OCI-LY3 (cell line): ENCODE data around the gene SLC13A3.

Source experiments
- H2AFZ ChIP-seq: fragments of 200-600, 300-600 bp; shearing (Covaris generic); 2 replicates; pipeline ENCODE4 v1.6.0; 2014; ENCODE audit warnings: antibody characterized with exemption, low read depth, low read length
- H3K27ac ChIP-seq: fragments of 200-600, 300-600 bp; sonication (generic); 2 replicates; pipeline ENCODE4 v1.5.1; 2014; ENCODE audit warnings: mild to moderate bottlenecking, low read length, moderate library complexity, mixed read lengths
- H3K27me3 ChIP-seq: fragments of 200-600, 300-600 bp; sonication (generic); 2 replicates; pipeline ENCODE4 v1.6.1; 2014; ENCODE audit warnings: low read depth, low read length, mixed read lengths
- H3K36me3 ChIP-seq: fragments of 200-600, 300-600 bp; sonication (generic); replicated peaks from 2 replicates; pipeline ENCODE3; 2014; ENCODE audit warnings: low read depth, low read length, mixed read lengths
- H3K4me1 ChIP-seq: fragments of 300-600, 200-600 bp; sonication (generic); 2 replicates; pipeline ENCODE4 v1.6.1; 2014; ENCODE audit warnings: low read length, mixed read lengths
- H3K4me2 ChIP-seq: fragments of 200-600, 300-600 bp; sonication (generic); 2 replicates; pipeline ENCODE4 v1.6.1; 2014; ENCODE audit warnings: low read length, mixed read lengths
- H3K4me3 ChIP-seq: fragments of 300-600, 200-600 bp; sonication (generic); 2 replicates; pipeline ENCODE4 v1.5.1; 2014; ENCODE audit warnings: antibody characterized with exemption, mild to moderate bottlenecking, low read length, moderate library complexity
- H3K79me2 ChIP-seq: fragments of 300-600, 200-600 bp; shearing (Covaris generic); 2 replicates; pipeline ENCODE4 v1.6.1; 2014; ENCODE audit warnings: mild to moderate bottlenecking, low read length, mixed read lengths
- H3K9ac ChIP-seq: fragments of 300-600, 200-600 bp; shearing (Covaris generic); 2 replicates; pipeline ENCODE4 v1.6.0; 2014; ENCODE audit warnings: mild to moderate bottlenecking, low read length, moderate library complexity
- H3K9me3 ChIP-seq: fragments of 200-600, 300-600 bp; shearing (Covaris generic); 2 replicates; pipeline ENCODE4 v1.6.1; 2014; ENCODE audit warnings: low read length, mixed read lengths; ENCODE audit not compliant: insufficient read depth
- H4K20me1 ChIP-seq: fragments of 200-600, 300-600 bp; sonication (generic); 2 replicates; pipeline ENCODE4 v1.6.1; 2016; ENCODE audit warnings: low read length, mixed read lengths; ENCODE audit not compliant: insufficient read depth
- EZH2phosphoT487 ChIP-seq: fragments of 200-600 bp; shearing (Covaris generic); IDR thresholded peaks from 2 replicates; pipeline ENCODE4 v1.6.1; 2018; ENCODE audit warnings: antibody characterized with exemption, mixed run types, low read depth
- TF ChIP-seq, protein P1 (sequence below): fragments of 200-600, 300-600 bp; sonication (generic); IDR thresholded peaks from 2 replicates; pipeline ENCODE4 v1.5.1; 2014; ENCODE audit warnings: antibody characterized with exemption, low read length, low read depth

The SLC13A3 gene

GRCh38 chr20:46683668-46683938 lies 32.3 kb upstream of the SLC13A3 start:
- TF ChIP-seq, protein P1, sequence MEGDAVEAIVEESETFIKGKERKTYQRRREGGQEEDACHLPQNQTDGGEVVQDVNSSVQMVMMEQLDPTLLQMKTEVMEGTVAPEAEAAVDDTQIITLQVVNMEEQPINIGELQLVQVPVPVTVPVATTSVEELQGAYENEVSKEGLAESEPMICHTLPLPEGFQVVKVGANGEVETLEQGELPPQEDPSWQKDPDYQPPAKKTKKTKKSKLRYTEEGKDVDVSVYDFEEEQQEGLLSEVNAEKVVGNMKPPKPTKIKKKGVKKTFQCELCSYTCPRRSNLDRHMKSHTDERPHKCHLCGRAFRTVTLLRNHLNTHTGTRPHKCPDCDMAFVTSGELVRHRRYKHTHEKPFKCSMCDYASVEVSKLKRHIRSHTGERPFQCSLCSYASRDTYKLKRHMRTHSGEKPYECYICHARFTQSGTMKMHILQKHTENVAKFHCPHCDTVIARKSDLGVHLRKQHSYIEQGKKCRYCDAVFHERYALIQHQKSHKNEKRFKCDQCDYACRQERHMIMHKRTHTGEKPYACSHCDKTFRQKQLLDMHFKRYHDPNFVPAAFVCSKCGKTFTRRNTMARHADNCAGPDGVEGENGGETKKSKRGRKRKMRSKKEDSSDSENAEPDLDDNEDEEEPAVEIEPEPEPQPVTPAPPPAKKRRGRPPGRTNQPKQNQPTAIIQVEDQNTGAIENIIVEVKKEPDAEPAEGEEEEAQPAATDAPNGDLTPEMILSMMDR, result no peak
- no peak for TF ChIP-seq EZH2phosphoT487
- no peaks in the 10 kb centered on the region for H3K9me3 ChIP-seq
- H3K9ac ChIP-seq, result peak overlapping the region; percentile 10; the same call in 1 of the 2 replicates
- H3K79me2 ChIP-seq, result peaks cover 49% of the 10 kb centered on the region
- peak overlapping the region; percentile 23 for H3K4me3 ChIP-seq
- peaks cover 66% of the 10 kb centered on the region for H4K20me1 ChIP-seq
- H3K27me3 ChIP-seq, result no peaks in the 10 kb centered on the region
- H3K36me3 ChIP-seq, result peaks cover 37% of the 10 kb centered on the region
- no peak overlapping the region for H2AFZ ChIP-seq
- H3K4me2 ChIP-seq, result peak overlapping the region; percentile 67
- peaks cover 51% of the 10 kb centered on the region for H3K4me1 ChIP-seq
- H3K27ac ChIP-seq, result peak overlapping the region; percentile 33

- peak overlapping the region; percentile 33 for H3K27ac ChIP-seq
- peaks cover 37% of the 10 kb centered on the region for H3K36me3 ChIP-seq
- peaks cover 45% of the 10 kb centered on the region for H3K79me2 ChIP-seq
- H3K4me1 ChIP-seq, result peaks cover 49% of the 10 kb centered on the region
- no peak for TF ChIP-seq EZH2phosphoT487
- TF ChIP-seq, protein P1, result no peak
- H3K27me3 ChIP-seq, result no peaks in the 10 kb centered on the region
- peak overlapping the region; percentile 67 for H3K4me2 ChIP-seq
- H3K4me3 ChIP-seq, result peak overlapping the region; percentile 23
- no peaks in the 10 kb centered on the region for H3K9me3 ChIP-seq
- H2AFZ ChIP-seq, result no peak overlapping the region
- H3K9ac ChIP-seq, result peak overlapping the region; percentile 10; the same call in 1 of the 2 replicates
- H4K20me1 ChIP-seq, result peaks cover 61% of the 10 kb centered on the region
These were observed 31.9 kb upstream of the SLC13A3 start for GRCh38 chr20:46683011-46683667.

GRCh38 chr20:46682063-46682821 lies 31.0 kb upstream of the SLC13A3 start:
- Histone ChIP-seq H3K27ac (peak overlapping the region; percentile 33), H2AFZ (no peak overlapping the region), H3K4me2 (peak overlapping the region; percentile 67), H3K4me1 (peaks cover 43% of the 10 kb centered on the region), H4K20me1 (peaks cover 52% of the 10 kb centered on the region), H3K27me3 (no peaks in the 10 kb centered on the region), H3K79me2 (peaks cover 36% of the 10 kb centered on the region), H3K4me3 (0 out of 2 replicates have a peak overlapping the region, but pooled peaks have one; percentile 25), H3K9me3 (no peaks in the 10 kb centered on the region), H3K36me3 (peaks cover 36% of the 10 kb centered on the region), H3K9ac (no peak overlapping the region)
- TF ChIP-seq, protein P1, result no peak
- TF ChIP-seq EZH2phosphoT487, result no peak
